Ovary (tissue), 9 donors: ENCODE measurements around the gene RPL18. TPM values are rescaled to one million over a fixed set of nuclear protein-coding genes. Genes with fewer than 3 reads are reported as not detected.

Source experiments
- DNase-seq, 5 donors: peaks; one replicate each; pipeline ENCODE4 v3.0.0-alpha.2; 2019 to 2020
- H3K27ac ChIP-seq, 2 donors: fragments of 200-600 bp; one replicate each; pipeline versions ENCODE4 v1.5.1 to v1.8.0; 2019 to 2022
- H3K27me3 ChIP-seq: fragments of 200-600 bp; one replicate; pipeline ENCODE4 v1.8.0; 2022
- H3K36me3 ChIP-seq: fragments of 200-600 bp; sonication (generic); one replicate; pipeline ENCODE4 v1.5.1; 2019
- H3K4me1 ChIP-seq: one replicate; pipeline ENCODE4 v1.8.1; 2013; ENCODE audit warnings: mild to moderate bottlenecking, moderate library complexity; ENCODE audit not compliant: insufficient read depth
- H3K4me3 ChIP-seq: fragments of 200-600 bp; sonication (generic); one replicate; pipeline ENCODE4 v1.5.1; 2017
- H3K9me3 ChIP-seq, 2 donors: fragments of 200-600 bp in 1 of 2; sonication (generic) in 1 of 2; one replicate each; pipeline versions ENCODE4 v1.5.1 to v1.8.1; 2013 to 2019; ENCODE audit warnings: mild to moderate bottlenecking in 1 of 2, moderate library complexity in 1 of 2
- EP300 ChIP-seq: sonication (generic); formaldehyde crosslinking; IDR thresholded peaks from one replicate; pipeline ENCODE4 v1.6.1; 2017; ENCODE audit warnings: antibody characterized with exemption
- POLR2A ChIP-seq: fragments of 450-650 bp; IDR thresholded peaks from one replicate; pipeline ENCODE4 v1.6.1; 2017; ENCODE audit warnings: antibody characterized with exemption, mild to moderate bottlenecking, moderate library complexity
- WGBS, 3 donors: extraction: QIAGEN DNeasy Blood & Tissue Kit in 1 of 3; methylation state at CpG; one replicate each; pipeline versions ENCODE4 v1.1.5 to v1.1.7; 2013 to 2017; 5-methylcytosine and 5-hydroxymethylcytosine counted together
- intact Hi-C, 4 donors: fragments of 100-400 bp; cut with DNase I; formaldehyde crosslinking; loops; one replicate each; pipeline versions ENCODE4 v1.11.0 to v1.15.1; 2022 to 2023
- polyA plus RNA-seq, 2 donors: library from polyadenylated mRNA; stranded (reverse); fragments of 200-250 nt in 1 of 2; fragments of 350-450 nt in 1 of 2; fragmentation: Illumina TruSeq in 1 of 2; extraction: RNeasy Lipid Tissue Mini Kit (QIAGEN cat#74804) in 1 of 2; gene quantifications; one replicate each; pipeline ENCODE4 v1.2.3, GENCODE V29; 2013 to 2014
- total RNA-seq, 7 donors: library from RNA; depleted of rRNA in 2 of 7; stranded (reverse); fragments of >200 nt in 2 of 7; fragmentation: NEBNext Ultra II Directional in 3 of 7; extraction: Animal tissue kit (Norgen Biotek cat#: 25700) in 3 of 7; gene quantifications; one replicate each; pipeline versions ENCODE4 v1.1.0 to v1.2.4, GENCODE V29; 2016 to 2023
- TF ChIP-seq, protein P1 (sequence below), 3 donors: fragments of 450-650 bp in 2 of 3; fragments of 200-600 bp in 1 of 3; IDR thresholded peaks; one replicate each; pipeline versions ENCODE4 v1.5.1 to v1.8.0; 2016 to 2022; ENCODE audit warnings: antibody characterized with exemption in 3 of 3, mild to moderate bottlenecking in 1 of 3
- donor health status: DM: no; HTN: no; CAD: no; lungs with moderate emphysema.
- donor health status: DM: no; HTN: no; CAD: no.
- donor health status: Bipolar disorder and iron deficiency.
- donor health status: DM: yes; HTN: yes; CAD: no.
- donor health status: DM: no; HTN: no; CAD: no.
- donor health status: DM: yes; HTN: yes; CAD: no.

Gene RPL18
- total and polyA plus RNA-seq, 9 donors = 1,780 to 8,435 (median 3,584) TPM

DNA sequence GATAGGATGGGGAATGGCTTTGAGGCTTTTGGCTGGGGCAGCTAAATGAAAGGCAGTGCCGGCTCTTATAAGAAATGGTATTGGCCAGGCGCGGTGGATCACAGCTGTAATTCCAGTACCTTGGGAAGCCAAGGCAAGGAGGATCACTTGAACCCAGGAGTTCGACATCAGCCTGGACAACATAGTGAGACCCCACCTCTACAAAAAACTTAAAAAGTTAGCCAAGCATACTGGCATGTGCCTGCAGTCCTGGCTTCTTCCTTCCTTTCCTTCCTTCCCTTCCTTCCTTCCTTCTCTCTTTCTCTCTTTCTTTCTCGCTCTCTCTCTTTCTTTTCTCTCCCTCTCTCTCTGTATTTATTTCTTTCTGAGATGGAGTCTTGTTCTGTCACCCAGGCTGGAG is 23.9 kb upstream of the RPL18 start:
- 90 to 96% (median 91%) methylated on average over 5 of the region's 5 CpGs for WGBS, 3 donors
- Histone ChIP-seq H3K36me3 (no peaks in the 10 kb centered on the region), H3K4me3 (no peak overlapping the region), H3K27me3 (no peaks in the 10 kb centered on the region), H3K4me1 (peaks cover 10% of the 10 kb centered on the region), H3K9me3 (no peaks in the 10 kb centered on the region), H3K27ac (no peak overlapping the region)
- no peak for DNase-seq
- TF ChIP-seq, protein P1, sequence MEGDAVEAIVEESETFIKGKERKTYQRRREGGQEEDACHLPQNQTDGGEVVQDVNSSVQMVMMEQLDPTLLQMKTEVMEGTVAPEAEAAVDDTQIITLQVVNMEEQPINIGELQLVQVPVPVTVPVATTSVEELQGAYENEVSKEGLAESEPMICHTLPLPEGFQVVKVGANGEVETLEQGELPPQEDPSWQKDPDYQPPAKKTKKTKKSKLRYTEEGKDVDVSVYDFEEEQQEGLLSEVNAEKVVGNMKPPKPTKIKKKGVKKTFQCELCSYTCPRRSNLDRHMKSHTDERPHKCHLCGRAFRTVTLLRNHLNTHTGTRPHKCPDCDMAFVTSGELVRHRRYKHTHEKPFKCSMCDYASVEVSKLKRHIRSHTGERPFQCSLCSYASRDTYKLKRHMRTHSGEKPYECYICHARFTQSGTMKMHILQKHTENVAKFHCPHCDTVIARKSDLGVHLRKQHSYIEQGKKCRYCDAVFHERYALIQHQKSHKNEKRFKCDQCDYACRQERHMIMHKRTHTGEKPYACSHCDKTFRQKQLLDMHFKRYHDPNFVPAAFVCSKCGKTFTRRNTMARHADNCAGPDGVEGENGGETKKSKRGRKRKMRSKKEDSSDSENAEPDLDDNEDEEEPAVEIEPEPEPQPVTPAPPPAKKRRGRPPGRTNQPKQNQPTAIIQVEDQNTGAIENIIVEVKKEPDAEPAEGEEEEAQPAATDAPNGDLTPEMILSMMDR (IDR thresholded peaks at IDR 0.05) = no peak
- no peak for TF ChIP-seq EP300
- no peak for TF ChIP-seq POLR2A
- intact Hi-C loops = loop anchor here in 1 of 4 donors (10.0 kb wide), 1 partner anchor 72 kb away; the partner anchor contains the start of gene MAMSTR

DNA sequence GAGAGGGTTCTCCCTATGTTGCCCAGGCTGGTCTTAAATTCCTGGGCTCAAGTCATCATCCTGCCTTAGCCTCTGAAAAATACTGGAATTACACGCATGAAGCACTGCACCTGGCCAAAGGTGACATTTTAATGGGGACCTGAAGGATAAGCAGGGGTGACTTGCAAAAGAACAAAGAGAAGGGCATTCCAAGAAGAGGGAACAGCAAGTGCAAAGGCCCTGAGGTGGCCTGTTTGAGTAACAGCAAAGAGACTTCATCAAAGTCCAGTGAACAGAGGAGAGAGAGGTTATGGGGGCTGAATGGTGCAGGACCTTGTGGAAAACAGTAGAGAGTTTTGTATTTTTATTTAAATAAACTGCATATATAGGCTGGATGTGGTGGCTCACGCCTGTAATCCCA is 22.9 kb upstream of the RPL18 start:
- peaks cover 10% of the 10 kb centered on the region for H3K4me1 ChIP-seq
- H3K27ac ChIP-seq = no peak overlapping the region
- DNase-seq = no peak
- H3K36me3 ChIP-seq = no peaks in the 10 kb centered on the region
- TF ChIP-seq, protein P1 (IDR thresholded peaks at IDR 0.05) = no peak
- no peaks in the 10 kb centered on the region for H3K9me3 ChIP-seq
- no peak overlapping the region for H3K4me3 ChIP-seq
- WGBS, 3 donors = 94 to 98% (median 97%) methylated on average over 2 of the region's 2 CpGs
- no peaks in the 10 kb centered on the region for H3K27me3 ChIP-seq
- intact Hi-C loops = loop anchor here in 1 of 4 donors (10.0 kb wide), 1 partner anchor 73 kb away; the partner anchor contains the start of gene MAMSTR

DNA sequence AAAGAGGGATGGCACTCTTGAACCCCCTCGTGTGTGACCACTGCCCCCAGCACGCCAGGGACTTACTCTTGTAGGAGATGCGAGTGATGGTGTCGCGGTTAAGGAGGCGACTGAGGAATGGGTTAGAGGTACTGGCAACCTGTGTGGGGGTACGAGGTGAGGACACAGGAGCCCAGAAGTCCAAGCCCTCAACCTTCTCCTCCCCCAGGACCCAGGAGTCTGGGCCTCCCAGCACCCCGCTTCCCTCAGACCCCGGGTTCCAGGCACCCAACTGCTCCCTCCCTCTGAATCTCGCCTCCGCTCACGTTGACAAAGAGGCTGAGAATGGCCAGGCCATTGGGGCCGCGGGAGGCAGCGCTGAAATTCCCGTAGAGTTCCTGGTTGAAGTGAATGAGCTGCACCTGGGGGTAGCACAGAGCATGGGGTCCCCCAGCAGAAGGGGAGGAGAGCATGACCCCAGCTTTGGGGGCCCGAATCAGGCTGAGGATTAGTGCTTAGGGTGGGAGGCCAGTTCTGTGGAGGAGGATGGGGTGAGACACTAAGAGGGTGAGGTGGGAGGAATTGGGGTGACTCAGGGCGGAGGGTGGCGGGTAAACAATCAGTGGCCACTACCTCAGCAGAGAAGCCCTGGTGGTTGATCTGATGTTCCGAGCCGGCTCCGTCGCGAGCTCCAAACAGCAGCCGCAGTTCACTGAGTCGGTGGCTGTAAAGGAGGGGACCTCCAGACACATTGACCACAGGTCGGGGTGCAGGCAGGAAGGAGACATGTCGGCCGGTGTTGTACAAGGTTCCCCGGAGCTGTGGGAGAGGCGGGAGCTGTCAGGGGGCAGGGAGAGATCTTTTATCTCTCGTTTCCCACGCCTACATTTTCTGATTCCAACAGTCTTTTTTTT is 20.8 kb upstream of the RPL18 start:
- 72 to 75% (median 73%) methylated on average over 33 of the region's 33 CpGs for WGBS, 3 donors
- TF ChIP-seq, protein P1 (IDR thresholded peaks at IDR 0.05) = no peak
- no peak for TF ChIP-seq POLR2A
- TF ChIP-seq EP300 = no peak
- intact Hi-C loops = loop anchor here in 1 of 4 donors (10.0 kb wide), 1 partner anchor 75 kb away; the partner anchor contains the start of gene MAMSTR
- Histone ChIP-seq H3K4me3 (no peak overlapping the region), H3K27ac (peak overlapping the region in 1 of 2 donors; percentile 89), H3K9me3 (no peaks in the 10 kb centered on the region), H3K36me3 (no peaks in the 10 kb centered on the region), H3K4me1 (peaks cover 8% of the 10 kb centered on the region), H3K27me3 (no peaks in the 10 kb centered on the region)
- peak in 2 of 5 donors; percentile 52 to 60 for DNase-seq

DNA sequence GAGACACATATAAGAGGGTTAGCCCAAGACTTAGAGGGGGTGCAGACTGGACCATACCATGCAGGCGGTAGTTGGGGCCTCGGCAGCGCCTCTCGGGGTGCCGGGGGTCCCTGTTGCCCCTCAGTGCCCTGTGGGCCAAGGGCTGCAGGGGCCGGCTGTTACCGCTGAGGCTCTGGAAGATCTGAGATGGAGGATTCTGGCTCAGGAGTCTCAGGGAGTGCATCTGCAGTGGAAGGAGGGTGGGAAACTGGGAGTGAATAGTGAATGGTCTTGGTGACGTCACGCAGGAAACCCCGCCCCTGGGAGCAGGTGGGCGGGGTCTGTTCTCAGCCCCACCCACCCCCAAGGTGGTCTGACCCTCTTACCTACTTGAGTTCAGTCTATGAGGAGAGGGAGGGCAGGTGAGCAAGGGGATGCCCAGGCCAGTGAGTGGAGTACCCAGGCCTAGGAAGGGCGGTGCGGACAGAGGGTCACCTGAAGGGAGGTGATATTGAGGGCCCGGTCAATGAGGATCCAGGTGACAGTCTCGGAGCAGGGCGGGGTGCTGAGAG is 19.9 kb upstream of the RPL18 start:
- H3K27ac ChIP-seq = peak overlapping the region; percentile 89 to 93
- DNase-seq = peak in 4 of 5 donors; percentile 57 to 77 (median 70)
- no peaks in the 10 kb centered on the region for H3K9me3 ChIP-seq
- 71 to 73% (median 71%) methylated on average over 16 of the region's 16 CpGs for WGBS, 3 donors
- intact Hi-C loops = no loop called here
- H3K4me3 ChIP-seq = no peak overlapping the region
- no peaks in the 10 kb centered on the region for H3K27me3 ChIP-seq
- TF ChIP-seq, protein P1 (IDR thresholded peaks at IDR 0.05) = no peak
- TF ChIP-seq EP300 = no peak
- no peak for TF ChIP-seq POLR2A
- H3K4me1 ChIP-seq = peaks cover 7% of the 10 kb centered on the region
- no peaks in the 10 kb centered on the region for H3K36me3 ChIP-seq
